A549 (cell line): ENCODE data around the gene TIMM17A. TPM values are rescaled to one million over a fixed set of nuclear protein-coding genes. Genes with fewer than 3 reads are reported as not detected.

Source experiments
- ATAC-seq, 2 experiments: fragments of 200-7000 bp in 1 of 2; fragments of >200 bp in 1 of 2; cut with Nextera tagmentation in 1 of 2; cut with Tn5 transposase in 1 of 2; 3 replicates each; pipeline versions ENCODE4 v1.8.0 to v1.9.1; 2018 to 2020; ENCODE audit warnings: mild to moderate bottlenecking in 1 of 2, moderate library complexity in 1 of 2
- CTCF ChIA-PET: fragments of 300-600 bp; sonication (Branson Sonifier 250); formaldehyde crosslinking; extraction: SDS; loops from one replicate; lab custom pipeline; 2021; ENCODE audit warnings: antibody characterized with exemption, inconsistent platforms; lab: Yijun Ruan, JAX
- POLR2A ChIA-PET: fragments of 350-600 bp; formaldehyde crosslinking; extraction: SDS; loops from one replicate; lab custom pipeline; 2021; ENCODE audit warnings: antibody characterized with exemption, inconsistent platforms; lab: Yijun Ruan, JAX
- DNase-seq, 2 experiments: peaks; one replicate each; pipeline versions ENCODE4 v3.0.0 to v3.0.0-alpha.2; 2011 to 2016; ENCODE audit warnings: low read depth in 1 of 2, low spot score in 1 of 2
- FAIRE-seq: peaks from 2 replicates; lab custom pipeline; 2011; peaks lifted over from hg19 to GRCh38; lab: Jason Lieb, UNC
- H3K27ac ChIP-seq, 2 experiments: fragments of >200 bp; sonication (Bioruptor Twin); formaldehyde crosslinking; 3 replicates each; pipeline ENCODE4 v1.5.1; 2016 to 2017
- H3K4me1 ChIP-seq: fragments of >200 bp; sonication (Bioruptor Twin); formaldehyde crosslinking; 3 replicates; pipeline ENCODE4 v1.6.1; 2016
- H3K4me2 ChIP-seq: fragments of >200 bp; sonication (Bioruptor Twin); formaldehyde crosslinking; 3 replicates; pipeline ENCODE4 v1.6.1; 2016
- H3K4me3 ChIP-seq: fragments of >200 bp; sonication (Bioruptor Twin); formaldehyde crosslinking; 3 replicates; pipeline ENCODE4 v1.5.1; 2016
- H3K9me3 ChIP-seq: fragments of >200 bp; sonication (Bioruptor Twin); formaldehyde crosslinking; 3 replicates; pipeline ENCODE4 v1.6.1; 2016
- CBX8 ChIP-seq: fragments of 200-600 bp; sonication (generic); IDR thresholded peaks from 2 replicates; pipeline ENCODE4 v1.6.1; 2016
- CHD2 ChIP-seq: fragments of 150-350 bp; IDR thresholded peaks from 2 replicates; pipeline ENCODE4 v1.6.1; 2014; ENCODE audit warnings: low read length; ENCODE audit not compliant: partially characterized antibody
- FOSL2 ChIP-seq, 2 experiments: fragments of 450-650 bp in 1 of 2; fragments of >200 bp in 1 of 2; sonication (Bioruptor Twin) in 1 of 2; formaldehyde crosslinking; IDR thresholded peaks; 2 replicates each; pipeline versions ENCODE4 v1.5.0 to v1.6.1; 2016 to 2020; ENCODE audit warnings: mild to moderate bottlenecking in 1 of 2, moderate library complexity in 1 of 2
- HDAC2 ChIP-seq: fragments of 200-600 bp; sonication (generic); IDR thresholded peaks from 2 replicates; pipeline ENCODE4 v1.6.1; 2016
- HEYL ChIP-seq: fragments of 250-450 bp; sonication (Bioruptor Pico); IDR thresholded peaks from 2 replicates; pipeline ENCODE4 v1.8.0; 2021; ENCODE audit warnings: mild to moderate bottlenecking, moderate library complexity
- MYC ChIP-seq: IDR thresholded peaks from 2 replicates; pipeline ENCODE4 v1.6.1; 2012; ENCODE audit warnings: mild to moderate bottlenecking, inconsistent platforms, low read length, improper control_type of control experiment, borderline replicate concordance
- NPAS2 ChIP-seq: fragments of 250-450 bp; sonication (Bioruptor Pico); IDR thresholded peaks from 2 replicates; pipeline ENCODE4 v1.8.0; 2022; ENCODE audit warnings: mild to moderate bottlenecking, moderate library complexity, borderline replicate concordance
- POLR2AphosphoS2 ChIP-seq: conservative IDR thresholded peaks from 2 replicates; pipeline ENCODE4 v1.6.1; 2012; ENCODE audit warnings: low read length, improper control_type of control experiment, inconsistent platforms
- RAD21 ChIP-seq, 2 experiments: fragments of >200 bp in 1 of 2; sonication (Bioruptor Twin) in 1 of 2; formaldehyde crosslinking in 1 of 2; IDR thresholded peaks in 1 of 2; conservative IDR thresholded peaks in 1 of 2; 2 replicates in 1 of 2; 3 replicates in 1 of 2; pipeline ENCODE4 v1.6.1; 2012 to 2018; ENCODE audit warnings: inconsistent platforms in 1 of 2
- SMC3 ChIP-seq: fragments of >200 bp; sonication (Bioruptor Twin); formaldehyde crosslinking; IDR thresholded peaks from 3 replicates; pipeline ENCODE4 v1.6.1; 2018; ENCODE audit warnings: inconsistent platforms
- SREBF2 ChIP-seq: fragments of 450-650 bp; IDR thresholded peaks from 2 replicates; pipeline ENCODE4 v1.6.1; 2014; ENCODE audit warnings: mild to moderate bottlenecking, moderate library complexity
- TFCP2L1 ChIP-seq: fragments of 250-450 bp; sonication (Bioruptor Pico); IDR thresholded peaks from 2 replicates; pipeline ENCODE4 v1.5.0; 2021; ENCODE audit warnings: mild to moderate bottlenecking
- ZFP36 ChIP-seq: fragments of 450-650 bp; IDR thresholded peaks from 2 replicates; pipeline ENCODE4 v1.6.1; 2014; ENCODE audit warnings: borderline replicate concordance; ENCODE audit not compliant: partially characterized antibody
- ZNF302 ChIP-seq: fragments of 250-450 bp; sonication (Bioruptor Pico); IDR thresholded peaks from 2 replicates; pipeline ENCODE4 v1.9.0; 2021; ENCODE audit warnings: inconsistent platforms, mild to moderate bottlenecking, moderate library complexity
- WGBS: methylation state at CpG from one replicate; pipeline ENCODE4 v1.1.6; 2017; ENCODE audit errors: missing lambda C conversion rate; 5-methylcytosine and 5-hydroxymethylcytosine counted together
- polyA plus RNA-seq, 4 experiments: library from polyadenylated mRNA; depleted of rRNA in 3 of 4; stranded (reverse); fragments of >200 nt; fragmentation: RNase III in 1 of 4; extraction: RNeasy Plus Mini Kit Qiagen cat#74134 plus additional on column Dnase treatment in 1 of 4; gene quantifications; 2 replicates in 3 of 4; 3 replicates in 1 of 4; pipeline ENCODE4 v1.2.3, GENCODE V29; 2011 to 2017
- TF ChIP-seq, protein P1 (sequence below): fragments of 450-650 bp; IDR thresholded peaks from 2 replicates; pipeline ENCODE4 v1.6.1; 2014; ENCODE audit warnings: antibody characterized with exemption
- TF ChIP-seq, protein P2 (sequence below): IDR thresholded peaks from 2 replicates; pipeline ENCODE4 v1.6.1; 2012

Gene TIMM17A
- polyA plus RNA-seq, 2 of the 4 experiments (the other 2 are of a cell fraction) = 127 to 134 TPM

DNA sequence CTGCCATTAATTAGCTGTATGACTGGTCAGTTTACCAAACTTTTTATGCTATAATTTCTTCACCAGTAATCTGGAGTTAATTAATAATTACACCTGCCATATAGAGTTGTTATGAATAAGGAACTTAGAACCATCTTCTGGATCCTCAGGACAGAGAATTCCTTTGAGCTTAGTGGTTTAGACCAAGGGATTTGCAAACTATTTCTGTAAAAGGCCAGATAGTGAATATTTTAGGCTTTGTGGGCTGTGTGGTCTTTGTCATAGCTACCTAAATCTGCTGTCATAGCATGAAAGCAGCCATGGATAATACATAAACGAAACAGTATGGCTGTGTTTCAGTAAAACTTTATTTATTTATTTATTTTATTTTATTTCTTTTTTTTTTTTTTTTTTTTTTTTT lies 9.0 kb downstream of the TIMM17A start:
- WGBS = 79% methylated on average over 1 of the region's 1 CpG
- POLR2A ChIA-PET = interaction anchor here (0.6 kb wide), 1 partner anchor 1294 kb away, joined by 3 read pairs; no protein-coding TSS in a partner anchor

GRCh38 chr1:201966171-201966570 lies 10.9 kb downstream of the TIMM17A start:
- Histone ChIP-seq H3K27ac (no peak overlapping the region), H3K9me3 (no peaks in the 10 kb centered on the region), H3K4me2 (no peak overlapping the region), H3K4me1 (no peaks in the 10 kb centered on the region), H3K4me3 (no peak overlapping the region)
- ATAC-seq (no peak), DNase-seq (no peak), FAIRE-seq (no peak)
- ChIA-PET CTCF (interaction anchor here (1.4 to 32.7 kb wide), 4 partner anchors 6 to 70 kb away, joined by 3 to 855 read pairs (median 16); partner anchors contain the start of gene SHISA4), POLR2A (interaction anchor here (1.6 kb wide), 1 partner anchor 11 kb away, joined by 5 read pairs; the partner anchor contains the start of gene TIMM17A)
- TF ChIP-seq POLR2AphosphoS2 (no peak), NPAS2 (CRISPR knock-in tag) (no peak), TFCP2L1 (CRISPR knock-in tag) (no peak), ZFP36 (no peak), ZNF302 (no peak)
- TF ChIP-seq, protein P1, sequence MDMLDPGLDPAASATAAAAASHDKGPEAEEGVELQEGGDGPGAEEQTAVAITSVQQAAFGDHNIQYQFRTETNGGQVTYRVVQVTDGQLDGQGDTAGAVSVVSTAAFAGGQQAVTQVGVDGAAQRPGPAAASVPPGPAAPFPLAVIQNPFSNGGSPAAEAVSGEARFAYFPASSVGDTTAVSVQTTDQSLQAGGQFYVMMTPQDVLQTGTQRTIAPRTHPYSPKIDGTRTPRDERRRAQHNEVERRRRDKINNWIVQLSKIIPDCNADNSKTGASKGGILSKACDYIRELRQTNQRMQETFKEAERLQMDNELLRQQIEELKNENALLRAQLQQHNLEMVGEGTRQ = no peak
- WGBS = 91% methylated on average over 5 of the region's 5 CpGs

More for the DNA sequence above, 9.0 kb downstream of the TIMM17A start:
- Histone ChIP-seq H3K27ac (no peak overlapping the region), H3K9me3 (no peaks in the 10 kb centered on the region), H3K4me3 (no peak overlapping the region), H3K4me1 (no peaks in the 10 kb centered on the region), H3K4me2 (no peak overlapping the region)
- CTCF ChIA-PET = interaction anchor here (1.0 to 32.7 kb wide), 7 partner anchors 8 to 434 kb away, joined by 3 to 855 read pairs (median 6); partner anchors contain the start of genes ELF3 and SHISA4
- no peak for ATAC-seq
- TF ChIP-seq FOSL2 (IDR thresholded peaks at IDR 0.05) = no peak
- TF ChIP-seq FOSL2 (CRISPR knock-in tag; IDR thresholded peaks at IDR 0.05) = no peak
- TF ChIP-seq, protein P2, sequence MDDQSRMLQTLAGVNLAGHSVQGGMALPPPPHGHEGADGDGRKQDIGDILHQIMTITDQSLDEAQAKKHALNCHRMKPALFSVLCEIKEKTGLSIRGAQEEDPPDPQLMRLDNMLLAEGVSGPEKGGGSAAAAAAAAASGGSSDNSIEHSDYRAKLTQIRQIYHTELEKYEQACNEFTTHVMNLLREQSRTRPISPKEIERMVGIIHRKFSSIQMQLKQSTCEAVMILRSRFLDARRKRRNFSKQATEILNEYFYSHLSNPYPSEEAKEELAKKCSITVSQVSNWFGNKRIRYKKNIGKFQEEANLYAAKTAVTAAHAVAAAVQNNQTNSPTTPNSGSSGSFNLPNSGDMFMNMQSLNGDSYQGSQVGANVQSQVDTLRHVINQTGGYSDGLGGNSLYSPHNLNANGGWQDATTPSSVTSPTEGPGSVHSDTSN = no peak
- no peak for TF ChIP-seq TFCP2L1 (CRISPR knock-in tag)
- FAIRE-seq = no peak
- no peak for DNase-seq

GRCh38 chr1:201968202-201968925 lies 13.1 kb downstream of the TIMM17A start:
- no peak overlapping the region for H3K4me3 ChIP-seq
- ATAC-seq = no peak
- no peak for DNase-seq
- no peak overlapping the region for H3K4me2 ChIP-seq
- H3K4me1 ChIP-seq = no peaks in the 10 kb centered on the region
- no peak for TF ChIP-seq HEYL (CRISPR knock-in tag)
- no peak for TF ChIP-seq SMC3
- no peak for TF ChIP-seq CBX8
- TF ChIP-seq CHD2 = no peak
- TF ChIP-seq MYC = no peak
- TF ChIP-seq FOSL2 (IDR thresholded peaks at IDR 0.05) = no peak
- no peak for TF ChIP-seq FOSL2 (CRISPR knock-in tag; IDR thresholded peaks at IDR 0.05)
- no peak for TF ChIP-seq HDAC2
- TF ChIP-seq SREBF2 = no peak
- TF ChIP-seq RAD21 (conservative IDR thresholded peaks at IDR 0.05 in 1 of 2, IDR thresholded peaks at IDR 0.05 in 1 of 2) = no peak
- TF ChIP-seq, all 56 proteins: peak for 0
- ChIA-PET CTCF (interaction anchor here (0.7 to 32.7 kb wide), 8 partner anchors 8 to 408 kb away, joined by 3 to 855 read pairs (median 5); partner anchors contain the start of gene SHISA4), POLR2A (interaction anchor here (1.7 kb wide), 1 partner anchor 13 kb away, joined by 8 read pairs; the partner anchor contains the start of gene TIMM17A)
- Histone ChIP-seq H3K27ac (no peak overlapping the region), H3K9me3 (no peaks in the 10 kb centered on the region)
- FAIRE-seq = no peak
- 92% methylated on average over 16 of the region's 16 CpGs for WGBS
